PC-9 (cell line): Measurements from ENCODE around the gene UBA1. TPM values are rescaled to one million over a fixed set of nuclear protein-coding genes. Genes with fewer than 3 reads are reported as not detected.

Experiments used
- BruUV-seq: library from RNA; stranded (reverse); fragments of 400-500 nt; replicated peaks from 2 replicates; lab custom pipeline; 2021; lab: Mats Ljungman, UMichigan
- CTCF ChIA-PET: fragments of 300-600 bp; sonication (Branson Sonifier 250); formaldehyde crosslinking; loops from one replicate; lab custom pipeline; 2022; ENCODE audit warnings: antibody characterized with exemption; lab: Charles Lee
- POLR2A ChIA-PET: fragments of 300-600 bp; sonication (Branson Sonifier 250); formaldehyde crosslinking; loops from one replicate; lab custom pipeline; 2022; ENCODE audit warnings: antibody characterized with exemption; ENCODE audit not compliant: unreplicated experiment; lab: Charles Lee
- DNase-seq, 2 experiments: peaks; one replicate each; pipeline versions ENCODE4 v3.0.0 to v3.0.0-alpha.2; 2015 to 2022; ENCODE audit warnings: mixed read lengths in 1 of 2
- H2AFZ ChIP-seq: fragments of 200-600 bp; sonication (generic); 2 replicates; pipeline ENCODE4 v1.8.1; 2017; ENCODE audit warnings: antibody characterized with exemption
- H3F3A ChIP-seq: fragments of 200-600 bp; sonication (generic); 2 replicates; pipeline ENCODE4 v1.8.1; 2017; ENCODE audit warnings: antibody characterized with exemption, mild to moderate bottlenecking, low read depth; ENCODE audit not compliant: insufficient read depth
- H3K27ac ChIP-seq: fragments of 200-600 bp; sonication (generic); 2 replicates; pipeline ENCODE4 v1.6.1; 2016; ENCODE audit warnings: mixed run types
- H3K27me3 ChIP-seq: fragments of 200-600 bp; sonication (generic); 2 replicates; pipeline ENCODE4 v1.6.1; 2016; ENCODE audit warnings: low read depth, mixed run types; ENCODE audit not compliant: insufficient read depth
- H3K36me3 ChIP-seq: fragments of 200-600 bp; sonication (generic); 2 replicates; pipeline ENCODE4 v1.6.1; 2016; ENCODE audit warnings: low read depth, mixed run types
- H3K4me1 ChIP-seq: fragments of 200-600 bp; sonication (generic); replicated peaks from 2 replicates; pipeline ENCODE4 v1.6.1; 2016; ENCODE audit warnings: mixed run types; ENCODE audit not compliant: insufficient read depth
- H3K4me2 ChIP-seq: fragments of 200-600 bp; sonication (generic); 2 replicates; pipeline ENCODE4 v1.6.1; 2017; ENCODE audit warnings: mixed run types
- H3K4me3 ChIP-seq: fragments of 200-600 bp; sonication (generic); 2 replicates; pipeline ENCODE4 v1.6.1; 2016; ENCODE audit warnings: mixed run types
- H3K79me2 ChIP-seq: fragments of 200-600 bp; sonication (generic); 2 replicates; pipeline ENCODE4 v1.6.1; 2017; ENCODE audit warnings: low read depth, mixed run types
- H3K9me2 ChIP-seq: fragments of 200-600 bp; sonication (generic); 2 replicates; pipeline ENCODE4 v1.8.1; 2017; ENCODE audit warnings: mild to moderate bottlenecking; ENCODE audit not compliant: insufficient read depth
- H3K9me3 ChIP-seq: fragments of 200-600 bp; sonication (generic); 2 replicates; pipeline ENCODE4 v1.8.1; 2016; ENCODE audit warnings: low read depth; ENCODE audit not compliant: insufficient read depth
- H4K20me1 ChIP-seq: fragments of 200-600 bp; sonication (generic); 2 replicates; pipeline ENCODE4 v1.8.1; 2017; ENCODE audit not compliant: insufficient read depth
- EZH2 ChIP-seq: fragments of 200-600 bp; sonication (generic); IDR thresholded peaks from 2 replicates; pipeline ENCODE4 v1.8.0; 2017; ENCODE audit warnings: antibody characterized with exemption, low read depth
- intact Hi-C: fragments of 100-400 bp; cut with micrococcal nuclease; formaldehyde crosslinking; loops from one replicate; pipeline ENCODE4 v1.10.0; 2022; ENCODE audit not compliant: unreplicated experiment
- total RNA-seq: library from RNA; stranded (reverse); gene quantifications from 2 replicates; pipeline ENCODE4 v1.2.3, GENCODE V29; 2021
- TF ChIP-seq, protein P1 (sequence below): fragments of 200-600 bp; sonication (generic); conservative IDR thresholded peaks from 2 replicates; pipeline ENCODE4 v1.6.1; 2017; ENCODE audit warnings: mixed run types, antibody characterized with exemption, mild to moderate bottlenecking, moderate library complexity

UBA1 gene
- total RNA-seq, 1 experiment from 2014 or later, result 126 TPM

DNA sequence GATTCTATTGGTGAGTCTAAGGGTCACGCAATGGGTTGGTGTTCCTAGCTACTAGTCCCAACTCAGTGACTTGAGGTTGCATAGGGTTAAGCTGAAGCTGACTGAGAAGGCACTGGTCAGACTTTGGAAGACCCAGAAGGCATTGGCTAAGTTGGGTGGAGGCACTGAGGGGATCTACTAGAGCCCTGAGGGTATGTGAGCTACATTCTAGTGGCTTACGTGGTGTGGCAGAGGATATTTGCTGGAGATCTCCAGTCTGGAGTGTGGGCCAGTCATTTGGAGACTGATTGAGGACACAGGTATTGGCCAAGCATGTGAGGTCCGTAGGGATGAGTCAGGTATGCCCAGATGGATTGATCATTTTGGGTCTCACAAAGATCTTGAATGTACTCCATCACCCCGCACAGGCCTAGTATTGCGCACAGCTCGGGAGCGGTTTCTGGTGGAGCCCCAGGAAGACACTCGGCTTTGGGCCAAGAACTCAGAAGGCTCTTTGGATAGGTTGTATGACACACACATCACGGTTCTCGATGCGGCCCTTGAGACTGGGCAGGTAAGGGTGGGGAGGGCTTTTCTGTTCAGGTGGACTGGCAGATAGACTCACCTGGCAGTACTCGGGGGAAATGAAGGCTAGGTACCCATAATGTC lies 46.4 kb downstream of the UBA1 start:
- CTCF ChIA-PET, result no interaction called here
- no peak for DNase-seq
- H3F3A ChIP-seq, result no peaks in the 10 kb centered on the region
- H3K27me3 ChIP-seq, result no peaks in the 10 kb centered on the region
- no peak overlapping the region for H2AFZ ChIP-seq
- H4K20me1 ChIP-seq, result no peaks in the 10 kb centered on the region
- TF ChIP-seq, protein P1, sequence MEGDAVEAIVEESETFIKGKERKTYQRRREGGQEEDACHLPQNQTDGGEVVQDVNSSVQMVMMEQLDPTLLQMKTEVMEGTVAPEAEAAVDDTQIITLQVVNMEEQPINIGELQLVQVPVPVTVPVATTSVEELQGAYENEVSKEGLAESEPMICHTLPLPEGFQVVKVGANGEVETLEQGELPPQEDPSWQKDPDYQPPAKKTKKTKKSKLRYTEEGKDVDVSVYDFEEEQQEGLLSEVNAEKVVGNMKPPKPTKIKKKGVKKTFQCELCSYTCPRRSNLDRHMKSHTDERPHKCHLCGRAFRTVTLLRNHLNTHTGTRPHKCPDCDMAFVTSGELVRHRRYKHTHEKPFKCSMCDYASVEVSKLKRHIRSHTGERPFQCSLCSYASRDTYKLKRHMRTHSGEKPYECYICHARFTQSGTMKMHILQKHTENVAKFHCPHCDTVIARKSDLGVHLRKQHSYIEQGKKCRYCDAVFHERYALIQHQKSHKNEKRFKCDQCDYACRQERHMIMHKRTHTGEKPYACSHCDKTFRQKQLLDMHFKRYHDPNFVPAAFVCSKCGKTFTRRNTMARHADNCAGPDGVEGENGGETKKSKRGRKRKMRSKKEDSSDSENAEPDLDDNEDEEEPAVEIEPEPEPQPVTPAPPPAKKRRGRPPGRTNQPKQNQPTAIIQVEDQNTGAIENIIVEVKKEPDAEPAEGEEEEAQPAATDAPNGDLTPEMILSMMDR, result no peak
- TF ChIP-seq EZH2, result no peak
- H3K4me3 ChIP-seq, result no peak overlapping the region
- intact Hi-C loops, result no loop called here
- no peaks in the 10 kb centered on the region for H3K9me3 ChIP-seq
- POLR2A ChIA-PET, result no interaction called here
- H3K79me2 ChIP-seq, result 0 out of 2 replicates have a peak, but pooled peaks cover 9% of the 10 kb centered on the region
- no peaks in the 10 kb centered on the region for H3K36me3 ChIP-seq
- no peak overlapping the region for H3K27ac ChIP-seq
- no TSS peak for BruUV-seq
- no peaks in the 10 kb centered on the region for H3K4me1 ChIP-seq
- no peaks in the 10 kb centered on the region for H3K9me2 ChIP-seq
- no peak overlapping the region for H3K4me2 ChIP-seq

DNA sequence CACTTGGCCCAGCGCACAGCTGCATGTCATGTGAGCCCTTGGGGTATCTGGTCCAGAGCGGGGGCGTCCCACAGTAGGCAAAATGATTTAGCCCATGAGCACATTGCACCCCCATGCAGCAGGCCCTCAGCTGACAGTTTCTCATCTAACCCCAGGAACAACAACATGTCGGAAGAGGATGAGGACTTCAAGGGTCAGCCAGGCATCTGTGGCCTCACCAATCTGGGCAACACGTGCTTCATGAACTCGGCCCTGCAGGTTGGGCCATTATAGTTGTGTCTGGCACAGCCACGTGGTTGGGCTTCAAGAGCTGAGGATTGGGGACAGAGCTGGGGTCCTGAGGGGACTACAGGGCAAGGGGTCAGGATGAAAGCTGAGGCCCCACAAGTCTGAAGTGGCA lies 47.0 kb downstream of the UBA1 start:
- TF ChIP-seq EZH2, result no peak
- TF ChIP-seq, protein P1, result no peak
- no TSS peak for BruUV-seq
- DNase-seq, result no peak
- H3K4me3 ChIP-seq, result no peak overlapping the region
- no peaks in the 10 kb centered on the region for H4K20me1 ChIP-seq
- H3K36me3 ChIP-seq, result no peaks in the 10 kb centered on the region
- no peaks in the 10 kb centered on the region for H3K4me1 ChIP-seq
- H3K9me2 ChIP-seq, result no peaks in the 10 kb centered on the region
- intact Hi-C loops, result no loop called here
- H3K4me2 ChIP-seq, result no peak overlapping the region
- no peaks in the 10 kb centered on the region for H3K9me3 ChIP-seq
- H3K27ac ChIP-seq, result no peak overlapping the region
- H3K79me2 ChIP-seq, result 0 out of 2 replicates have a peak, but pooled peaks cover 6% of the 10 kb centered on the region
- no peak overlapping the region for H2AFZ ChIP-seq
- H3K27me3 ChIP-seq, result no peaks in the 10 kb centered on the region
- H3F3A ChIP-seq, result no peaks in the 10 kb centered on the region
- CTCF ChIA-PET, result no interaction called here
- POLR2A ChIA-PET, result no interaction called here

DNA sequence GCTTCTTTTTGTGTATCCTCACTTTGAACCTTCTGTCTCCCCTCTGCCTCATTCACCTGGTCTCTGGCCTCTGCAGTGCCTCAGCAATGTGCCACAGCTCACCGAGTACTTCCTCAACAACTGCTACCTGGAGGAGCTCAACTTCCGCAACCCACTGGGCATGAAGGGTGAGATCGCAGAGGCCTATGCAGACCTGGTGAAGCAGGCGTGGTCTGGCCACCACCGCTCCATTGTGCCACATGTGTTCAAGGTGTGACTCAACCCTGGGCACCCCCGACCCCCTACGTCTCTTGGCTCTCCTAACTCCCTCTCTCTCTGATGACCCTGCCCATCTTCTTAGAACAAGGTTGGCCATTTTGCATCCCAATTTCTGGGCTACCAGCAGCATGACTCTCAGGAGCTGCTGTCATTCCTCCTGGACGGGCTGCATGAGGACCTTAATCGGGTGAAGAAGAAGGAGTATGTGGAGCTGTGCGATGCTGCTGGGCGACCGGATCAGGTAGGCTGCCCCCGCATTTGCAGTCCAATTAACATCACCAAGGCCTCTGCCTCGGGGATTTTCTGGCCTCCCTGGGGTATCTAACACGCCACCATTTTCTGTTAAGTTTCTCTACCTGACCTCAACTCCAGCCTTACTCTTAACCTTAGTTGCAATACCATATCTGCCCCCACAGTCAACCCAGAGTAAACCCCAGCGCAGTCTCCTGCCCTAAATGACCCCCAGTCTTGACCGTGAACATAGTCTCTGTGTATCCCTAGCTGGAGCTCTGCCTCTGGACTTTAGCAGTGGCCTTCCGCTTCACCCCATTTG lies 47.8 kb downstream of the UBA1 start:
- no peak for DNase-seq
- ChIA-PET CTCF (no interaction called here), POLR2A (no interaction called here)
- Histone ChIP-seq H3K4me2 (no peak overlapping the region), H3K9me2 (no peaks in the 10 kb centered on the region), H3K27me3 (no peaks in the 10 kb centered on the region), H3K36me3 (no peaks in the 10 kb centered on the region), H3K4me3 (no peak overlapping the region), H3F3A (no peaks in the 10 kb centered on the region), H3K4me1 (no peaks in the 10 kb centered on the region), H2AFZ (no peak overlapping the region), H3K27ac (no peak overlapping the region), H3K9me3 (no peaks in the 10 kb centered on the region), H3K79me2 (no peaks in the 10 kb centered on the region), H4K20me1 (no peaks in the 10 kb centered on the region)
- no TSS peak for BruUV-seq
- no peak for TF ChIP-seq EZH2
- TF ChIP-seq, protein P1, result no peak
- intact Hi-C loops, result no loop called here
